Cardiac muscle cell (in vitro differentiated cells and primary cell): ENCODE results near the gene PAK4. TPM values are rescaled to one million over a fixed set of nuclear protein-coding genes. Genes with fewer than 3 reads are reported as not detected.

Experiments used
- DNase-seq, 2 donors: peaks; one replicate each; pipeline versions ENCODE4 v3.0.0 to v3.0.0-alpha.2; 2010 to 2017; ENCODE audit warnings: low read depth in 1 of 2, low spot score in 1 of 2
- H3K27ac ChIP-seq: fragments of 200-600 bp; sonication (generic); 2 replicates; pipeline ENCODE4 v1.5.1; 2016
- H3K27me3 ChIP-seq: fragments of 200-600 bp; sonication (generic); 2 replicates; pipeline ENCODE4 v1.6.0; 2016; ENCODE audit warnings: control low read depth
- H3K36me3 ChIP-seq: fragments of 200-600 bp; sonication (generic); 2 replicates; pipeline ENCODE4 v1.5.1; 2016; ENCODE audit warnings: control low read depth
- H3K4me1 ChIP-seq: fragments of 200-600 bp; sonication (generic); 2 replicates; pipeline ENCODE4 v1.8.1; 2017; ENCODE audit warnings: low read depth, mild to moderate bottlenecking, mixed run types
- H3K4me3 ChIP-seq: fragments of 200-600 bp; sonication (generic); 2 replicates; pipeline ENCODE4 v1.5.1; 2016; ENCODE audit warnings: mild to moderate bottlenecking
- H3K9me3 ChIP-seq: fragments of 200-600 bp; sonication (generic); 2 replicates; pipeline ENCODE4 v1.5.1; 2017; ENCODE audit warnings: low read depth, mild to moderate bottlenecking, control low read depth
- CTCF ChIP-seq: IDR thresholded peaks from 2 replicates; pipeline ENCODE4 v1.5.1; 2012; ENCODE audit warnings: low read depth, mild to moderate bottlenecking, low read length
- polyA plus RNA-seq: library from polyadenylated mRNA; unstranded; fragments of >200 nt; fragmentation: Nextera tagmentation; extraction: Ambion mirVana; gene quantifications from 2 replicates; pipeline ENCODE4 v1.2.1, GENCODE V29; 2016
- total RNA-seq: library from RNA; depleted of rRNA; stranded (reverse); fragments of >200 nt; gene quantifications from 2 replicates; pipeline ENCODE4 v1.2.3, GENCODE V29; 2016

PAK4 gene
- total and polyA plus RNA-seq, 2 experiments from 2014 or later = 32.5 to 57.9 TPM

DNA sequence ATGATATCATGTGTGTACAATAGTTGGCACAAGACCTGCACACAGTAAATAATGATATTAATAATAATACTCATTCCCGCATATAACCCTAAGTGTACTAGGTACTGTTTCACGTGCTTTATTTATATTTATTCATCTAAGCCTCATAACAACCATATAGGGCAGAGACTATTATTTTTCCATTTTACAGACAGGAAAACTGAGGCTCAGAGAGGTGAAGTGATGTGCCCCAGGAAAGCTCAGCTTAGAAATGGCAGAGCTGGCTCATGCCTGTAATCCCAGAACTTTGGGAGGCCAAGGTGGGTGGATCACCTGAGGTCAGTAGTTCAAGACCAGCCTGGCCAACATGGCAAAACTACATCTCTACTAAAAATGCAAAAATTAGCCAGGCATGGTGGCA is 27.9 kb upstream of the PAK4 start:
- no peak for TF ChIP-seq CTCF
- Histone ChIP-seq H3K27ac (no peak overlapping the region), H3K27me3 (peaks cover 31% of the 10 kb centered on the region), H3K36me3 (no peaks in the 10 kb centered on the region), H3K4me1 (no peaks in the 10 kb centered on the region), H3K4me3 (no peak overlapping the region), H3K9me3 (no peaks in the 10 kb centered on the region)
- no peak for DNase-seq

DNA sequence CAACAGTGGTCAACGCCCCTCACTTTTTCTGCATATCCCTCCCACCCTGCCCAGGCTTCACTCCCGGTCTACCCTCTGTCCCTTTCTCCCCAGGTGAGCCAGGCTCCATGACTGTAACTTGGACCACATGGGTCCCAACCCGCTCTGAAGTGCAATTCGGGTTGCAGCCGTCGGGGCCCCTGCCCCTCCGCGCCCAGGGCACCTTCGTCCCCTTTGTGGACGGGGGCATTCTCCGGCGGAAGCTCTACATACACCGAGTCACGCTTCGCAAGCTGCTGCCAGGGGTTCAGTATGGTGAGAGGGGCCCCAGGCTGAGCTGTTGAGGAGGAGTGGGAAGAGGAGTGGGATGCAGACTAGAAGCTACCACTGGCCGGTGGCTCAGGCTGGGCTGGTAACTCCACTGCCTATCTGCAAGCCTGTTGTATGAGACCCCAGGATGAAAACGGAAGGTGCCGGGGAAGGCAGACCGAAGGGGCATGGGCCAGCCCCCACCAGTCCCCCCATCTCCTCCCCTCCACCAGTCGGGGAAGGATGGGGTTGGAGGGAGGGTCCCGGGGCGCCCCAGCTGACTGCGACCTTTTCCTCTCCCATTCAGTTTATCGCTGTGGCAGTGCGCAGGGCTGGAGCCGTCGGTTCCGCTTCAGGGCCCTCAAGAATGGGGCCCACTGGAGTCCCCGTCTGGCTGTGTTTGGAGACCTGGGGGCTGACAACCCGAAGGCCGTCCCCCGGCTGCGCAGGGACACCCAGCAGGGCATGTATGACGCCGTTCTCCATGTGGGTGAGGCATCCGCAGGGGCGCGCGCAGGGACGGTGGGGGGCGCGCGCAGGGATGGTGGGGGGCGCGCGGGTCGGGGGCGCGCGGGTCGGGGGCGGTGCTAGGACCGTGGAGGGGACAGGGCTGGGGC is 27.0 kb upstream of the PAK4 start:
- H3K27me3 ChIP-seq = peaks cover 27% of the 10 kb centered on the region
- no peak overlapping the region for H3K27ac ChIP-seq
- no peak for TF ChIP-seq CTCF
- no peak for DNase-seq
- no peaks in the 10 kb centered on the region for H3K9me3 ChIP-seq
- H3K4me3 ChIP-seq = no peak overlapping the region
- no peaks in the 10 kb centered on the region for H3K36me3 ChIP-seq
- H3K4me1 ChIP-seq = no peaks in the 10 kb centered on the region

DNA sequence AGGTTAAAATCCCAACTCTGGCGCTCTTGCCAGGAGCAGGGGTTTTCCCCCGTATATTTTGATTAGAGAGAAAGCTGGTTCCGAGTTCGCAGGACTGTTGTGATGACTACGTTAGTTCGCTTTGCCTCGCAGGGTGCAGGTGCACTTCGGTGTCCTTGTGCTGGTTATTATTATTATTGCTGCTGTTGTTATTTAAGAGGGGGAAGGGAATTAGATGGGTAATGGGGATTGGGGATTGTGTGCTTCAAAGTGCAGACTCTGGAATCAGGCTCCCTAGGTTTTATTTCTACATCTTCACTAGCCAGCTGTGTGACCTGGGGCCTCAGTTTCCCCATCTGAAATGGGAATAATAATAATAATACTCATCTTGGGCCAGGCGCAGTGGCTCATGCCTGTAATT is 26.2 kb upstream of the PAK4 start:
- DNase-seq = no peak
- H3K4me1 ChIP-seq = no peaks in the 10 kb centered on the region
- H3K27me3 ChIP-seq = peaks cover 20% of the 10 kb centered on the region
- H3K9me3 ChIP-seq = no peaks in the 10 kb centered on the region
- no peaks in the 10 kb centered on the region for H3K36me3 ChIP-seq
- H3K4me3 ChIP-seq = no peak overlapping the region
- no peak for TF ChIP-seq CTCF
- no peak overlapping the region for H3K27ac ChIP-seq

DNA sequence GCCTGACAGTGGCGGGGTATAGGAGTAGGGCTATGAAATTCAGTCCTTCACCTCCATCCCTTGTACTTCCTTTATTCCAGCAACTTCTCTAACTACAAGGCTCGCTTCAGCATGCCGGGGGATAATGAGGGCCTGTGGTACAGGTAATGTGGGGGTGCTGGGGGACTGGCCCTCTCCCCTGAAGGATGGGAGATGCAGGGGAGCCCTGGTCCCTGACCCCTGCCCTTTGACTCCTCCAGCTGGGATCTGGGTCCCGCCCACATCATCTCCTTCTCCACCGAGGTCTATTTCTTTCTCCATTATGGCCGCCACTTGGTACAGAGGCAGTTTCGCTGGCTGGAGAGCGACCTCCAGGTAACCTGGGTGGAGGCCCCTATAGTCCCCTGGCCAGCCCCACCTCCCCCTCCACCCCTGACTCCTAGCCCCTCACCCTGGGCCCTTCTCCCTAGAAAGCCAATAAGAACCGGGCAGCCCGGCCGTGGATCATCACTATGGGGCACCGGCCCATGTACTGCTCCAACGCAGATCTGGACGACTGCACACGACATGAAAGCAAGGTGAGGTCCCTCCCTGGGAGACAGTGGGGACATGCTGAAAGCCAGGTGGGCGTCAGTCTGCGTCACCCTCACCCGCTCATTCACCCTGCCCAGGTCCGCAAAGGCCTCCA is 25.0 kb upstream of the PAK4 start:
- no peaks in the 10 kb centered on the region for H3K9me3 ChIP-seq
- H3K4me1 ChIP-seq = no peaks in the 10 kb centered on the region
- no peaks in the 10 kb centered on the region for H3K36me3 ChIP-seq
- TF ChIP-seq CTCF = no peak
- no peak overlapping the region for H3K27ac ChIP-seq
- DNase-seq = no peak
- peaks cover 20% of the 10 kb centered on the region for H3K27me3 ChIP-seq
- no peak overlapping the region for H3K4me3 ChIP-seq

DNA sequence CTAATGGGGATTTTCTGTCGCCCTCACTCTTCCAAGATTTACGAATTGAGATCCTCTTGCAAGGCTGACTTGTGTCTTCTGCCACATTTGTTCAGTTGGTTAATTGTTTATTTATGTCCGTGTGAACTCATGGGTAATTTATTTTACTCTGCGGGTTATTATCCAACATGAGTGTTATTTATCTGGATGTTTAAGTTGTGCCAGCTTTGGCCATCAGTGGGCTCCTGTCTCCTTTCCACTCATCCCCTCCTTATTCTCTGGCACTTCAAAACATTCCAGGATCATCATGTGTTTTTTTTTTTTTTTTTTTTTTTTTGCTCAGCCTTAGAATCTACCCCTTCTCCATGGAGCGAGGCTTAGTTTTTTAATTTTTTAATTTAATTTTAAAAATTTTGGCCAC is 22.4 kb upstream of the PAK4 start:
- no peak for TF ChIP-seq CTCF
- H3K4me1 ChIP-seq = no peaks in the 10 kb centered on the region

More for the DNA sequence above, 22.4 kb upstream of the PAK4 start:
- no peak for DNase-seq
- no peak overlapping the region for H3K4me3 ChIP-seq
- no peaks in the 10 kb centered on the region for H3K36me3 ChIP-seq
- no peak overlapping the region for H3K27ac ChIP-seq
- peaks cover 15% of the 10 kb centered on the region for H3K27me3 ChIP-seq
- H3K9me3 ChIP-seq = no peaks in the 10 kb centered on the region
